Osteoblast (primary cell): ENCODE results near the gene GABBR2. TPM values are rescaled to one million over a fixed set of nuclear protein-coding genes. Genes with fewer than 3 reads are reported as not detected.

Source experiments
- DNase-seq: peaks from one replicate; pipeline ENCODE4 v3.0.0; 2011; ENCODE audit warnings: low spot score, mixed read lengths; ENCODE audit not compliant: insufficient read length; ENCODE audit errors: missing footprints
- H2AFZ ChIP-seq: 2 replicates; pipeline ENCODE4 v1.6.0; 2011; ENCODE audit warnings: mild to moderate bottlenecking, low read length
- H3K27ac ChIP-seq: 2 replicates; pipeline ENCODE4 v1.5.1; 2011; ENCODE audit warnings: mild to moderate bottlenecking, low read depth, low read length, moderate library complexity
- H3K27me3 ChIP-seq: 2 replicates; pipeline ENCODE4 v1.6.0; 2012; ENCODE audit warnings: mild to moderate bottlenecking, control low read depth, inconsistent platforms, low read length, moderate library complexity; ENCODE audit not compliant: insufficient read depth
- H3K36me3 ChIP-seq: 2 replicates; pipeline ENCODE4 v1.5.1; 2011; ENCODE audit warnings: mild to moderate bottlenecking, low read length, control low read depth, moderate library complexity; ENCODE audit not compliant: insufficient read depth
- H3K4me1 ChIP-seq: 2 replicates; pipeline ENCODE4 v1.5.1; 2011; ENCODE audit warnings: mild to moderate bottlenecking, low read length, control low read depth, moderate library complexity; ENCODE audit not compliant: insufficient read depth
- H3K4me2 ChIP-seq: 2 replicates; pipeline ENCODE4 v1.6.0; 2011; ENCODE audit warnings: mild to moderate bottlenecking, low read length; ENCODE audit not compliant: insufficient read depth
- H3K4me3 ChIP-seq: fragments of 200-600 bp; sonication (generic); 3 replicates; pipeline ENCODE4 v1.5.1; 2012; ENCODE audit warnings: mild to moderate bottlenecking, low read length, inconsistent platforms; ENCODE audit not compliant: insufficient read depth
- H3K79me2 ChIP-seq: 2 replicates; pipeline ENCODE4 v1.6.0; 2012; ENCODE audit warnings: mild to moderate bottlenecking, low read length, control low read depth, inconsistent platforms; ENCODE audit not compliant: insufficient read depth
- H3K9me3 ChIP-seq: 2 replicates; pipeline ENCODE4 v1.5.1; 2011; ENCODE audit warnings: low read depth, low read length, control low read depth
- H4K20me1 ChIP-seq: 2 replicates; pipeline ENCODE4 v1.6.0; 2012; ENCODE audit warnings: mild to moderate bottlenecking, low read length, control low read depth; ENCODE audit not compliant: insufficient read depth
- total RNA-seq: library from RNA; depleted of rRNA; stranded (reverse); fragments of >200 nt; gene quantifications from 2 replicates; pipeline ENCODE4 v1.2.3, GENCODE V29; 2012
- TF ChIP-seq, protein P1 (sequence below): IDR thresholded peaks from 2 replicates; pipeline ENCODE4 v1.5.1; 2011; ENCODE audit warnings: mild to moderate bottlenecking, low read depth, low read length, moderate library complexity; ENCODE audit errors: extremely low read depth

Gene GABBR2
- total RNA-seq, 1 donor, result under 0.01 TPM

DNA sequence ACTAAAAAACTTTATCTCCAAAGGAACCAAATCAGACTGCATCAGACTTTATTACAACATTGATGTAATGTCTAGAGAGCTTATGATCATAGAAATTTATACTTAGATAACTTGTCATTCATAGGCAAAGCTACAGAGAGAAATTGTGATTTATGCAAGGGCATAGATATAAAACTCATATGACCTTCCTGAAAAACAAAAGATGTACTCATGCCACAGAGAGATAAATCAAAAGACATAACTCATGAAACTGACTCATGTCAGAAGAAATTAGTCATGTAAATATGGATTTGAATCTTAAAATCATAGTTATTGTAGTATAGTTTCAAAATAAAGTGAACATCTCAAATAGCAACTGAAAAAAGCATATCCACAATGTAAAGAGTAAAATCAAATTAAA is 186.2 kb downstream of the GABBR2 start:
- TF ChIP-seq, protein P1, sequence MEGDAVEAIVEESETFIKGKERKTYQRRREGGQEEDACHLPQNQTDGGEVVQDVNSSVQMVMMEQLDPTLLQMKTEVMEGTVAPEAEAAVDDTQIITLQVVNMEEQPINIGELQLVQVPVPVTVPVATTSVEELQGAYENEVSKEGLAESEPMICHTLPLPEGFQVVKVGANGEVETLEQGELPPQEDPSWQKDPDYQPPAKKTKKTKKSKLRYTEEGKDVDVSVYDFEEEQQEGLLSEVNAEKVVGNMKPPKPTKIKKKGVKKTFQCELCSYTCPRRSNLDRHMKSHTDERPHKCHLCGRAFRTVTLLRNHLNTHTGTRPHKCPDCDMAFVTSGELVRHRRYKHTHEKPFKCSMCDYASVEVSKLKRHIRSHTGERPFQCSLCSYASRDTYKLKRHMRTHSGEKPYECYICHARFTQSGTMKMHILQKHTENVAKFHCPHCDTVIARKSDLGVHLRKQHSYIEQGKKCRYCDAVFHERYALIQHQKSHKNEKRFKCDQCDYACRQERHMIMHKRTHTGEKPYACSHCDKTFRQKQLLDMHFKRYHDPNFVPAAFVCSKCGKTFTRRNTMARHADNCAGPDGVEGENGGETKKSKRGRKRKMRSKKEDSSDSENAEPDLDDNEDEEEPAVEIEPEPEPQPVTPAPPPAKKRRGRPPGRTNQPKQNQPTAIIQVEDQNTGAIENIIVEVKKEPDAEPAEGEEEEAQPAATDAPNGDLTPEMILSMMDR, result no peak
- DNase-seq, result no peak
- no peaks in the 10 kb centered on the region for H3K9me3 ChIP-seq
- H2AFZ ChIP-seq, result no peak overlapping the region
- no peak overlapping the region for H3K4me2 ChIP-seq
- H3K4me1 ChIP-seq, result peaks cover 16% of the 10 kb centered on the region
- H3K27ac ChIP-seq, result no peak overlapping the region
- no peaks in the 10 kb centered on the region for H3K27me3 ChIP-seq
- H3K36me3 ChIP-seq, result no peaks in the 10 kb centered on the region
- H4K20me1 ChIP-seq, result no peaks in the 10 kb centered on the region
- no peak overlapping the region for H3K4me3 ChIP-seq
- no peaks in the 10 kb centered on the region for H3K79me2 ChIP-seq

DNA sequence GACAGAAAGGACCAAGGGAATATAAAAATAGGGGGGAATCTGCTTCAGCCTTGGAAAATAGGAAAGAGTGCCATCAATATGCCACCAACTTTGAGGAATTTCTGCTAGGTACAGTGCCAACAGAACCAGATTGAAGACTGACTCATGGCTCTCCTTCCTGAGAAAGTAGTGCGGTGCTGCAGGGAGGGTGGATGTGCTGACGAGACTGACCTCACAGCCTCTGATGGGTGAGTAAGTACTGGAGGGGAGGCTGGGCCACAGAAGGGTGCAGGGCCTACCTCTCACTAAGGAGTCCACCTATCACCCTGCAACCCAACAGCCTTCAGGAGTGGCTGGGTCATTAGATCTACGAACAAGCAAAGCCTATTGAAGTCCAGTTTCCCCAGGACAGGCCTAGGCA is 187.6 kb downstream of the GABBR2 start:
- H3K4me2 ChIP-seq, result peak overlapping the region; percentile 19
- H3K27ac ChIP-seq, result peak overlapping the region; percentile 62
- H3K36me3 ChIP-seq, result no peaks in the 10 kb centered on the region
- peaks cover 16% of the 10 kb centered on the region for H3K4me1 ChIP-seq
- H3K9me3 ChIP-seq, result no peaks in the 10 kb centered on the region
- H4K20me1 ChIP-seq, result no peaks in the 10 kb centered on the region
- peak overlapping the region; percentile 0 for H2AFZ ChIP-seq
- no peaks in the 10 kb centered on the region for H3K79me2 ChIP-seq
- TF ChIP-seq, protein P1, result no peak
- no peaks in the 10 kb centered on the region for H3K27me3 ChIP-seq
- H3K4me3 ChIP-seq, result no peak overlapping the region
- DNase-seq, result peak; percentile 90

DNA sequence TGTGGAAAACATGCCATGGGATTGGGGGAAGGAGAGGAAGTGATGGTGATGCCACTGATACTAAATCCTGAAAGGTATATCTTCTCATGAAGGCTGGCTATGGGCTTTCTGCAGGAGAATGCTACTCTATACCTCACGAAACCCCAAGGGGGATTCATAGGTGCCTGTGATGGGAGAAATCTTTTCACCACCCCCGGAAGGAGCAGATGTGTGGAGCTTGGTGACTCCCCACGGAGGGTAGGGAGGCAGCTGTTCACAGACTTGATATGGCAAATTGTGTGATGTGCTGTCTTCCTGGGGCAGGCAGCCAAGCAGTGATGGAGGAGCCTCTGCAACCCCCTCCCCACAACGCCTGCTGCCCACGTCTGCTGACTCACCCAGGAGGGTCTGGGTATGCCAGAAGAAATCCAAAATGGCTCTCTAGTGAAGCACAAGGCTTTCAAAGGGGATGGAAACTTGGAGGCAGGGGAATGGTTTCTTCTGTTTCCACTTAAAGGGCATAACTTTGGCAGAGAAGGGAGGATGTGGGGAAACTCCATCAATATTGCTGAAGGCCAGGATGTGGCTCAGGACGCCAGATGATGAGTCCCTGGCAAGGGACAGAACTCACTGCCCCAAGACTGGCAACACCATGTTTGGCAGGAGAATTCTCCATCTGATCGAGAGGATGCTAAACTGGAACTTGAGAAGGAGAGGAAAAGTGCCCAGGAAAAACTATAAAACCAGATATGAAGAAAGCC is 188.3 kb downstream of the GABBR2 start:
- Histone ChIP-seq H3K27me3 (no peaks in the 10 kb centered on the region), H3K4me2 (peak overlapping the region; percentile 19)

DNA sequence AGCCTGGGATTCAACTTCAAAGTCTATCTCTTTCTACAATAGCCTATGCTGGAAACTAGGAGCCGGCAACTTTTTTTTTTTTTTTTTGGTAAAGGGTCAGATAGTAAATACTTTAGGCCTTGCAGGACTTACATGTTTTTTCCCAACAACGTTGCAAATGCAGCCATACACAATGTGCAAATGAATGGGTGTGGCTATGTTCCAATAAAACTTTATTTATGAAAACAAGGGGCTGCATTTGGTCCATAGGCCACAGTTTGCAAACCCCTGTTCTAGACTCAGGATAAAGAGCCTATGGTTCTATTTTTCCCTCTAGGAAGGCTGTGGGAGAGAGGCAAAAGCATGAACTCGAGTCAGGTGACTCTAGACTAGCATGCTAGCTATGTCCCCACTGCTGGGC is 189.1 kb downstream of the GABBR2 start:
- Histone ChIP-seq H3K36me3 (no peaks in the 10 kb centered on the region), H3K9me3 (no peaks in the 10 kb centered on the region), H3K27me3 (no peaks in the 10 kb centered on the region), H4K20me1 (no peaks in the 10 kb centered on the region), H3K79me2 (no peaks in the 10 kb centered on the region), H3K27ac (no peak overlapping the region), H3K4me3 (no peak overlapping the region), H3K4me1 (peaks cover 16% of the 10 kb centered on the region), H3K4me2 (no peak overlapping the region), H2AFZ (no peak overlapping the region)
- TF ChIP-seq, protein P1, result no peak
- no peak for DNase-seq

More for the DNA sequence above, 188.3 kb downstream of the GABBR2 start:
- TF ChIP-seq, protein P1, result no peak
- no peaks in the 10 kb centered on the region for H3K9me3 ChIP-seq
- no peaks in the 10 kb centered on the region for H4K20me1 ChIP-seq
- H3K79me2 ChIP-seq, result no peaks in the 10 kb centered on the region
- peaks cover 16% of the 10 kb centered on the region for H3K4me1 ChIP-seq
- no peaks in the 10 kb centered on the region for H3K36me3 ChIP-seq
- no peak for DNase-seq
- H3K27ac ChIP-seq, result peak overlapping the region; percentile 62
- no peak overlapping the region for H3K4me3 ChIP-seq
- peak overlapping the region; percentile 25 for H2AFZ ChIP-seq
